ENCODE measurements around the gene CHRD. TPM values are rescaled to one million over a fixed set of nuclear protein-coding genes. Genes with fewer than 3 reads are reported as not detected.

The CHRD gene
- total RNA-seq, 6 donors from 2014 or later = 2.1 to 40.9 (median 4.3) TPM

GRCh38 chr3:184384342-184384741, 4.5 kb downstream of the CHRD start:
- Histone ChIP-seq H3K4me3 (no peak overlapping the region), H3K27ac (no peak overlapping the region), H3K4me1 (peaks cover 13 to 24% (median 15%) of the 10 kb centered on the region in 4 donors), H3K9me3 (no peaks in the 10 kb centered on the region), H3K27me3 (peaks cover 0 to 23% (median 12%) of the 10 kb centered on the region in 4 donors), H3K36me3 (no peaks in the 10 kb centered on the region)
- DNase-seq (no peak), ATAC-seq (ENCODE audit: low FRiP score in 2 of 2) (no peak)
- TF ChIP-seq EP300 (IDR thresholded peaks at IDR 0.05) (no peak), POLR2A (IDR thresholded peaks at IDR 0.05) (no peak), POLR2AphosphoS5 (IDR thresholded peaks at IDR 0.05) (no peak), CTCF (IDR thresholded peaks at IDR 0.05) (no peak)
- WGBS, 2 donors = 83 to 90% methylated on average over 4 to 9 of the region's 9 CpGs

GRCh38 chr3:184384856-184385422, 5.1 kb downstream of the CHRD start:
- Histone ChIP-seq H3K36me3 (no peaks in the 10 kb centered on the region), H3K27me3 (peaks cover 0 to 20% (median 9%) of the 10 kb centered on the region in 4 donors), H3K4me1 (peaks cover 11 to 20% (median 14%) of the 10 kb centered on the region in 4 donors), H3K9me3 (no peaks in the 10 kb centered on the region), H3K27ac (no peak overlapping the region), H3K4me3 (no peak overlapping the region)
- ATAC-seq (ENCODE audit: low FRiP score in 2 of 2) = no peak
- TF ChIP-seq POLR2A (IDR thresholded peaks at IDR 0.05) (no peak), CTCF (IDR thresholded peaks at IDR 0.05) (no peak), POLR2AphosphoS5 (IDR thresholded peaks at IDR 0.05) (no peak), EP300 (IDR thresholded peaks at IDR 0.05) (no peak)
- no peak for DNase-seq
- WGBS, 2 donors = 80 to 90% methylated on average over 5 to 8 of the region's 8 CpGs

GRCh38 chr3:184386047-184386806, 6.4 kb downstream of the CHRD start:
- 59 to 61% methylated on average over 19 to 24 of the region's 37 CpGs for WGBS, 2 donors

GRCh38 chr3:184387174-184387714, 7.4 kb downstream of the CHRD start:
- Histone ChIP-seq H3K4me3 (no peak overlapping the region), H3K4me1 (no peaks in the 10 kb centered on the region), H3K27ac (no peak overlapping the region), H3K9me3 (no peaks in the 10 kb centered on the region), H3K36me3 (no peaks in the 10 kb centered on the region), H3K27me3 (no peaks in the 10 kb centered on the region)
- DNase-seq (no peak), ATAC-seq (ENCODE audit: low FRiP score in 2 of 2) (no peak)
- TF ChIP-seq CTCF (IDR thresholded peaks at IDR 0.05) (no peak), POLR2AphosphoS5 (IDR thresholded peaks at IDR 0.05) (no peak), POLR2A (IDR thresholded peaks at IDR 0.05) (no peak), EP300 (IDR thresholded peaks at IDR 0.05) (no peak)
- WGBS, 2 donors = 89 to 90% methylated on average over 5 to 12 of the region's 12 CpGs

More at GRCh38 chr3:184386047-184386806, 6.4 kb downstream of the CHRD start:
- TF ChIP-seq POLR2AphosphoS5 (IDR thresholded peaks at IDR 0.05) = no peak
- TF ChIP-seq EP300 (IDR thresholded peaks at IDR 0.05) = no peak
- TF ChIP-seq POLR2A (IDR thresholded peaks at IDR 0.05) = no peak
- TF ChIP-seq CTCF (IDR thresholded peaks at IDR 0.05) = no peak
- H3K4me3 ChIP-seq = no peak overlapping the region
- no peaks in the 10 kb centered on the region for H3K9me3 ChIP-seq
- DNase-seq (peak in 1 of 2 donors; percentile 76), ATAC-seq (ENCODE audit: low FRiP score in 2 of 2) (no peak)
- peaks cover 4 to 8% (median 6%) of the 10 kb centered on the region in 4 donors for H3K4me1 ChIP-seq
- no peak overlapping the region for H3K27ac ChIP-seq
- H3K27me3 ChIP-seq = peaks cover 0 to 8% (median 4%) of the 10 kb centered on the region in 4 donors
- no peaks in the 10 kb centered on the region for H3K36me3 ChIP-seq
